Measurements from ENCODE around the gene BROX. TPM values are rescaled to one million over a fixed set of nuclear protein-coding genes. Genes with fewer than 3 reads are reported as not detected.

BROX gene
- total RNA-seq, 2 experiments from 2014 or later: 51.3 to 52.3 TPM

DNA sequence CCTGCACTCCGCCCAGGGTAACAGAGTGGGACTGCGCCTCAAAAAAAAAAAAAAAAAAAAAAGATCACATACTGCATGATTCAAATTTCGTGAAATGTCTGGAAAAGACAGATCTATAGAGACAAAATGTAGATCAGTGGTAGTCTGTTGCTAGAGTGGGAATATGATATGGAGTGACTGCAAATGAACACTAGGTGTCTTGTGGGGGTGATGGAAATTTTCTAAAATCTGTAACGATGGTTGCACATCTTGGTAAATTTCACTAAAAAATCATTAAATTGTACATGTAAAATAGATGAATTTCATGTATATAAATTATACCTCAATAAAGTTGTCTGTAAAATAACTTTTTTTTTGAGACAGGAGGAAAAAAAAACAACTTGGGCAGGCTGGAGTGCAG, 5.5 kb upstream of the BROX start:
- POLR2A ChIA-PET: no interaction called here
- Mint-ChIP-seq H3K4me1 (ENCODE audit: low read depth) (peaks cover 73% of the 10 kb centered on the region), H3K4me3 (peak overlapping the region; percentile 16), H3K9me3 (no peaks in the 10 kb centered on the region), H3K27me3 (no peaks in the 10 kb centered on the region), H3K36me3 (ENCODE audit: low read depth) (peaks cover 73% of the 10 kb centered on the region), H3K27ac (no peak overlapping the region)
- CTCF ChIA-PET: interaction anchor here (0.6 kb wide), 1 partner anchor 63 kb away, joined by 3 read pairs; no protein-coding TSS in a partner anchor
- intact Hi-C loops (cut with DNase I, micrococcal nuclease): no loop called here
- Histone ChIP-seq H3K9me3 (ENCODE audit: control insufficient read depth in 1 of 2, insufficient read depth in 1 of 2, low read length in 2 of 2) (no peaks in the 10 kb centered on the region), H3K4me3 (ENCODE audit: low read length) (no peak overlapping the region), H3K36me3 (ENCODE audit: insufficient read depth, low read length) (peaks cover 34% of the 10 kb centered on the region), H3K27ac (ENCODE audit: low read depth in 1 of 2, low read length in 2 of 2) (no peak overlapping the region), H3K4me1 (ENCODE audit: insufficient read depth, low read length) (peaks cover 21% of the 10 kb centered on the region), H3K27me3 (ENCODE audit: control insufficient read depth in 1 of 2, insufficient read depth in 2 of 2, low read length in 2 of 2) (no peaks in the 10 kb centered on the region)
- ATAC-seq (ENCODE audit: poor library complexity) (no peak), DNase-seq (peak in 1 of 14 experiments; percentile 10)
- TF ChIP-seq, protein P1, sequence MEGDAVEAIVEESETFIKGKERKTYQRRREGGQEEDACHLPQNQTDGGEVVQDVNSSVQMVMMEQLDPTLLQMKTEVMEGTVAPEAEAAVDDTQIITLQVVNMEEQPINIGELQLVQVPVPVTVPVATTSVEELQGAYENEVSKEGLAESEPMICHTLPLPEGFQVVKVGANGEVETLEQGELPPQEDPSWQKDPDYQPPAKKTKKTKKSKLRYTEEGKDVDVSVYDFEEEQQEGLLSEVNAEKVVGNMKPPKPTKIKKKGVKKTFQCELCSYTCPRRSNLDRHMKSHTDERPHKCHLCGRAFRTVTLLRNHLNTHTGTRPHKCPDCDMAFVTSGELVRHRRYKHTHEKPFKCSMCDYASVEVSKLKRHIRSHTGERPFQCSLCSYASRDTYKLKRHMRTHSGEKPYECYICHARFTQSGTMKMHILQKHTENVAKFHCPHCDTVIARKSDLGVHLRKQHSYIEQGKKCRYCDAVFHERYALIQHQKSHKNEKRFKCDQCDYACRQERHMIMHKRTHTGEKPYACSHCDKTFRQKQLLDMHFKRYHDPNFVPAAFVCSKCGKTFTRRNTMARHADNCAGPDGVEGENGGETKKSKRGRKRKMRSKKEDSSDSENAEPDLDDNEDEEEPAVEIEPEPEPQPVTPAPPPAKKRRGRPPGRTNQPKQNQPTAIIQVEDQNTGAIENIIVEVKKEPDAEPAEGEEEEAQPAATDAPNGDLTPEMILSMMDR (IDR thresholded peaks at IDR 0.05): no peak

DNA sequence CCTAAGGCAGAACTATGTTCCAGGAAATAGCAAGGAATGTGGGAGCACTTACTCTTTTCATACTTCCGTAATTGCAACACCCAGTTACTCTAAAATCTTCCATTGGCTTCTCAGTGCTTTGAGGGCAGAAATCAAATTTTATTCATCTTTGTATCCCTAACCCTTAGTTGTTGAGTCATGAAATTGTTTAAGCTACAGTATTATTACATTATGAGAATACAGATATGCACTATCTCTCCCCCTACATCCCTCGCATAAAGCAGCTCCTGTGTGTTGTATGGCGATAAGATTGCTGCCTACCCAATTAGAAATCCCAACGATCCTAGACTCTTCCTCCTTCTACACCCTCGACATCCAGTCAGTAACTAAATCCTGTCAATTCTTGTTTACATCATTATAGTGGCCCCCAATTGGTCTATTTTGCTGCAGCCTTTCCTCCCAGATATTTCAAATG, 2.6 kb upstream of the BROX start:
- peak overlapping the region; percentile 99 for H3K4me3 Mint-ChIP-seq
- CTCF ChIA-PET: no interaction called here
- Histone ChIP-seq H3K4me3 (ENCODE audit: low read length) (no peak overlapping the region), H3K27me3 (ENCODE audit: control insufficient read depth in 1 of 2, insufficient read depth in 2 of 2, low read length in 2 of 2) (no peaks in the 10 kb centered on the region), H3K27ac (ENCODE audit: low read depth in 1 of 2, low read length in 2 of 2) (no peak overlapping the region), H3K36me3 (ENCODE audit: insufficient read depth, low read length) (peaks cover 11% of the 10 kb centered on the region), H3K4me1 (ENCODE audit: insufficient read depth, low read length) (peaks cover 29% of the 10 kb centered on the region), H3K9me3 (ENCODE audit: control insufficient read depth in 1 of 2, insufficient read depth in 1 of 2, low read length in 2 of 2) (no peaks in the 10 kb centered on the region)
- no peak for DNase-seq
- TF ChIP-seq, protein P1 (IDR thresholded peaks at IDR 0.05): no peak
- H3K36me3 Mint-ChIP-seq (ENCODE audit: low read depth): peaks cover 69% of the 10 kb centered on the region
- ATAC-seq (ENCODE audit: poor library complexity): no peak
- peak overlapping the region; percentile 100 for H3K27ac Mint-ChIP-seq
- peaks cover 73% of the 10 kb centered on the region for H3K4me1 Mint-ChIP-seq (ENCODE audit: low read depth)
- no peaks in the 10 kb centered on the region for H3K9me3 Mint-ChIP-seq
- POLR2A ChIA-PET: interaction anchor here (1.9 to 2.2 kb wide), 2 partner anchors 65 to 120 kb away, joined by 9 to 17 read pairs; partner anchors contain the start of gene TAF1A
- intact Hi-C loops (cut with DNase I, micrococcal nuclease): loop anchor here in 1 of 2 experiments (2.0 to 10.0 kb wide), 2 partner anchors 65 to 1725 kb away; partner anchors contain the start of gene WDR26
- no peaks in the 10 kb centered on the region for H3K27me3 Mint-ChIP-seq

DNA sequence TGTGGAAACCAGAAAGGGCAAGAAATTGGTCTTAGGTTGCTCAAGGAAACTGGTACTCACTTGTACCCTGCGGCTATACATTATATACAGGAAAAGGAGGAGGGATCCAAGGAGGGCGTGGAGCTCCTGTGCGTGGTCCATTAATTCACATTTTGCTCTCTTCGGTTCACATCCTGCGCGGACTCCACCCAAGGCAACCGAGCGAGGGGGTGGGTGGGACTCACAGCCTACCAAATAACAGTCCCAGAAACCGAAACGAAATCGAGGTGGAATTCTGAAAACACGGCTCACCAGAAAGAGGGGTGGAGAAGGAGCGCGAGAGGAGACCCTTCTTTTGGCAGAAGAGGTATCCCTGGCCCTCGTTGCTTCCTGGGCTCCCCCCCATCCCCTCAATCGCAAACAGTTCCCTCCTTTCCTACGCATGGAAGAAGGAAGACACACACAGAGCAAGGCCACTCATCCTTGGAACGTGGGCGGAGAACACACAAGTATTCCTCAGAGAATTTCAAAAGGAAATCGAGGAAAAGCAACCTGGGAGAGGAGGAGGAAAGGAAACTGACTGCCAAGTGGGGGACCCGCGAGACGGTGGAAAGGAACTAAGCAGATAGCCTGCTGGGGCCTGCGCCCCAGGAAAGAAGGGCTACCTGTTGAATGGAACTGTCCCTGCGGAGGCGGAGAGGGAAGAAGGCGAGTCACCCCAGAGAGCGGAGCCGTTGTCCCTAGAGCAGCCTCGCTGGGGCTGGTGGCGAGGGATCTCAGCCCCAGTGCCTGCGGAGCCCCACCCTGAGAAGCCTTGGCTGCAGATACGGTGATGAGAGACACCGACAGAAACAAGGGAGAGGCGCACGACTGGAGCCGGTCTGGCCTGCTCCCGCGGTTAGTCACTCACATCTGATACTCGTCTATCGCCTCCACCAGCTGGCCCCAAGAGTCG, 778 bp upstream of the BROX start:
- TF ChIP-seq, protein P1 (IDR thresholded peaks at IDR 0.05): no peak
- H3K4me1 Mint-ChIP-seq (ENCODE audit: low read depth): peaks cover 57% of the 10 kb centered on the region
- no peaks in the 10 kb centered on the region for H3K9me3 Mint-ChIP-seq
- intact Hi-C loops (cut with DNase I, micrococcal nuclease): loop anchor here (1.0 to 10.0 kb wide), 4 partner anchors 67 to 1723 kb away; partner anchors contain the start of gene WDR26 (in 1 of the 2)
- H3K36me3 Mint-ChIP-seq (ENCODE audit: low read depth): peaks cover 61% of the 10 kb centered on the region
- DNase-seq (peak; percentile 29 to 86 (median 58)), ATAC-seq (ENCODE audit: poor library complexity) (peak; percentile 32)
- H3K27ac Mint-ChIP-seq: peak overlapping the region; percentile 100
- Histone ChIP-seq H3K27me3 (ENCODE audit: control insufficient read depth in 1 of 2, insufficient read depth in 2 of 2, low read length in 2 of 2) (no peaks in the 10 kb centered on the region), H3K36me3 (ENCODE audit: insufficient read depth, low read length) (peaks cover 25% of the 10 kb centered on the region), H3K27ac (ENCODE audit: low read depth in 1 of 2, low read length in 2 of 2) (peak overlapping the region; percentile 78 to 97), H3K9me3 (ENCODE audit: control insufficient read depth in 1 of 2, insufficient read depth in 1 of 2, low read length in 2 of 2) (no peaks in the 10 kb centered on the region), H3K4me1 (ENCODE audit: insufficient read depth, low read length) (peaks cover 24% of the 10 kb centered on the region), H3K4me3 (ENCODE audit: low read length) (peak overlapping the region; percentile 90)
- POLR2A ChIA-PET: interaction anchor here (0.6 to 2.6 kb wide), 28 partner anchors 9 to 1005 kb away, joined by 3 to 70 read pairs (median 5); partner anchors contain the start of genes DUSP10, SUSD4, TAF1A and TLR5
- H3K4me3 Mint-ChIP-seq: peak overlapping the region; percentile 99
- no peaks in the 10 kb centered on the region for H3K27me3 Mint-ChIP-seq
- CTCF ChIA-PET: interaction anchor here (1.7 to 2.7 kb wide), 2 partner anchors 8 to 57 kb away, joined by 5 to 14 read pairs; no protein-coding TSS in a partner anchor
